ENCODE results near the gene AMHR2.

GRCh38 chr12:53474077-53474476 is 50.4 kb downstream of the AMHR2 start:
- TF ChIP-seq CTCF (IDR thresholded peaks at IDR 0.05) (no peak), POLR2A (IDR thresholded peaks at IDR 0.05) (no peak), POLR2AphosphoS5 (IDR thresholded peaks at IDR 0.05) (no peak)
